IPS-NIHi7 (cell line): ENCODE data around the gene TDRD7.

Experiments
- DNase-seq: peaks from one replicate; pipeline ENCODE4 v3.0.0; 2012; ENCODE audit warnings: mixed read lengths; ENCODE audit errors: extremely low spot score

The TDRD7 gene

GRCh38 chr9:97525451-97525850, 113.6 kb downstream of the TDRD7 start:
- no peak for DNase-seq

GRCh38 chr9:97526895-97527575, 115.1 kb downstream of the TDRD7 start:
- no peak for DNase-seq

DNA sequence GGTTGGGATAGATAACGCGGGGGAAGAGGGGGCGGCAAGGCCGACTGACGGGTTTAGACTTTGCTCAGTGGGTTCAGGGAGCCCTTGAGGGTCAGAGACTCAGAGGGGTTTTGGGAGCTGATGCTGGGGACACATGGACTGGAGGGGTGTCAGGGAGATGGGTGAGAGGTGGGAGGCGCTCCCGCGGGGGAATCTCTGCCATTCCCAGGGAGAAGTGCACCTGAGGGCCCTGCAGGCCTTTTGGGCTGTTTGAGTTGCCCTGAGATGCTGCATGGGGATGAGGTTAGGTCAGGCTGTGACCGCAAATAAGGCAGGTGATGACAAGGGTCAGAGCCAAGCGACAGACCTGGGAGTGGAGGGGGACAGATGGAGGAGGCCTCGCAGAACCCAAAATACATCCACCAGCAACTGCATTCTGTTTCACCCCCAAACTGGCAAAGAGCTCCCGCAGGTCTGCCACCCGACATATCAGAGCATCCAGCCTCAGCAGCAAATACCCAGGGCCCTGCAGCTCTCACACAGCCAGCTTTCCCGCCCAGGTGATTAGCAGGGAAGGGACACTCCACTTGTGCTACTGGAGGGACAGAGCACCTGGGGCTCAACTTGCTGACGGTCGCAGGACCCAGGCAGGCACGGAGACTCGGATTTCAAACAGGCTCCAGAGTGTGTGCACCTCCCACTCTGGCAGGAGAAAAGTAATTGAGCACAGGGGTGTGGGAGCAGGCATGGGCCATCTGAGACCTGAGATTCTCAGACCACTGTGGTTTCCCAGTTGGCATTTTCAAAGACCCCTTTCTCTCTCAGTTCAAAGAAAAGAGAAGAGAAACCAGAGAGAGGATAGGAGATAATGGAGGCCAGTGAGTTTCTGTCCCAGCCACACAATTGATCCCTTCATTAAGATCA, 116.0 kb downstream of the TDRD7 start:
- peak; percentile 38 for DNase-seq

DNA sequence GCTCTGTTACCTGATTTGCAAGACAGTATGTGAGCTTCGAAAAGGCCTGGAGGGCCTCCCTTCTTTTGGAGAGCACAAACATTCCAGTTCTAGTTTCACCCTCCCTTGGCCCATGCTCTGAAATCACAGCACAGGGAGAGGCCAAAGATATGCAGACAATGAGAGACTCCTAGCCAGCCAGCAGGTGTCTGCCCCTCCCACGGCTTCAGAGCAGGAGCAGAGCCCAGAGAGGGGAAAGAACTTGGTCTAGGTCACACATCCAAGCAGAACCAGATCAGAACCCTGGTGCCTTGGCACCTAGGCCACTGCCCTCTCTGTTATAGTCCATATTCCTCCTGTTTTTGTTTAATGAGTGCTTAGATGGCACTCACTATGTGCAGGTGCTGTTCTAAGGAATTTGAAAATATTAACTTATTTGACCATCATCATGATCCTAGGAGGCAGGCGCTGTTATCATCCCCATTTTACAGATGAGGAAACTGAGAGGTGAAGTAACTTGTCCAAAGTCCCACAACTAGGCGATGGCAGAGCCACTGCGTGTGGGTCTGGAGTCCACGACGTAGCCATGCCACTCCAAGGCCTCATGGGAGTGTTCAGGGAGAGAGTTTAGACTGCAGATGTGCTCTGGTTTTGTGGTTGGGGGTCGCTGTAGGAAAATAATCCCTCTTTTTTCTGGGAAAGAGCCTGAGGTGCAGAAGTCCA, 116.8 kb downstream of the TDRD7 start:
- peak; percentile 83 for DNase-seq

DNA sequence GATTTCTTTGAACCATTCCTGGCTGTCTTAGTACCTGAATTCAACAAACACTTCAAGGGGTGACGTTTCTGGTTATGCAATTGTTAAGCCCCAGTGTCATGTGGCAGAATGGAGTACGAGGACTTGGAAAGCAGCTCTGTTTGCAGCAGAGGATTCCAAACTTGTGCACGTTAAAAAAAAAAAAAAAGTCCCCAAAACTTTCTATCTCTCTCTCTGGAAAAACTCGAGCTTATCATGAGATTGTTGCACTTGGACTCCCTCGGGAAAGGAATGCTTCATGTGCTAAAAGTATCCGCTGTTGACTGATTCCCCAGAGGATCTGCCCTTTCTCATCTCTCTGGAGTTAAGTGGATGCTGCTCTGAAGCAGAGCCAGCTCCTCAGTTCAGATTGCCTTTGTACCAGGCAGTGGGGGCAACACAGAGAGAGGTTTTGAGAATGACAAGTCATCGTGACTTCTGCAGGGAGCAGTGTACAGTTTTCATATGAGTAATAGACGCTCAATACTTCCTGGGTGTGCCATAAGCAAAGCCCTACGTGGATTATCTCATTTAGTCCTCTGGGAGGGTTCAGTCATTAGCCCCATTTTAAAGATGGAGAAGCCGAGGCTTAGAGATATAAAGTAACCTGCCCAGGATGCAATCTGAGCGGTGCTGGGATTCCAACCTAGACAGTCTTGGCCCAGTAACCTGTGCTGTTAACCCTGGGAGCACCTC, 117.6 kb downstream of the TDRD7 start:
- no peak for DNase-seq

DNA sequence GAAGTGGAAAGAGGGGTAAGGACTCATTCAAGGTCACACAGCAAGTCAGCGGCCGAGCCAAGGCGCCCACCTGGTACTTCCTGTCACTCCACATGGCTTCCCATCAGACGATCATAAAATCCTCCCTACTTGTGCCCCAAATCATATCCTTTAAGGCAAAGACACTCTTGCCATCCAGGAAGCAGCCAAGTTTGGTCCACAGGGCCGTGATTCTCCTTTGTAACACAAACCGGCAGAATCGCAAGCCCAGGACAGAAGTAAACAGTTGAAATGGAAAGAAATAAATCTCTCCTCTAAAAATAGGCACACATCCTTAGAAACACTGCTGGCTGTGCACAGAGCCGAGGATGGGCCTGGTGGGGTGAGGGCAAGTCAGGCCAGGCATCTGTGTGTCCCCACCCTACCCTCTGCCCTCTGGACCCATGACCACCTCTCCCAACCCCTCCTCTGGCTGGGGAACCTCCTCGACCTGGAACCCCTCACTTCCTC, 120.0 kb downstream of the TDRD7 start:
- DNase-seq = no peak

DNA sequence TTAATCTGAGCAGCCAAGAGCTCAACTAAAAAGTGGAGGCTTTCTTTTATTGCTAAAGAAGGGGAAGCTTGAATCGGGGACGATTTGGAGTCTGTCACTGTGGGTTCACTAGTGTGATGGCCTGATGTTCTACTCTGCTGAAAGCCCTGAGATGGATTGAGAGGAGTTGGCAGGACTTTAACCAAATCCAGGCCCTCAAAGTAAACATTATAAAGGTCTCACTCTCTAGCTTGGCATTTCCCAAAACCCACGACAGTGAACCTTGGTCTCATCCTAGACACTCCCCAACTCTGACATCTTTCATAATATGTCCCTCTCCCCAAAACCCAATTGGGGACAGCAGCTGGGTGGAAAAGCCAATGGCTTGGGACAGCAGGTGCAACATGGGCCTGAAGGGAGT, 122.3 kb downstream of the TDRD7 start:
- no peak for DNase-seq

GRCh38 chr9:97534961-97535594, 123.2 kb downstream of the TDRD7 start:
- no peak for DNase-seq

- no peak for DNase-seq
These were observed 123.9 kb downstream of the TDRD7 start for GRCh38 chr9:97535771-97536170.

GRCh38 chr9:97536480-97536879, 124.6 kb downstream of the TDRD7 start:
- no peak for DNase-seq

GRCh38 chr9:97543561-97543960, 131.7 kb downstream of the TDRD7 start:
- DNase-seq = no peak

DNA sequence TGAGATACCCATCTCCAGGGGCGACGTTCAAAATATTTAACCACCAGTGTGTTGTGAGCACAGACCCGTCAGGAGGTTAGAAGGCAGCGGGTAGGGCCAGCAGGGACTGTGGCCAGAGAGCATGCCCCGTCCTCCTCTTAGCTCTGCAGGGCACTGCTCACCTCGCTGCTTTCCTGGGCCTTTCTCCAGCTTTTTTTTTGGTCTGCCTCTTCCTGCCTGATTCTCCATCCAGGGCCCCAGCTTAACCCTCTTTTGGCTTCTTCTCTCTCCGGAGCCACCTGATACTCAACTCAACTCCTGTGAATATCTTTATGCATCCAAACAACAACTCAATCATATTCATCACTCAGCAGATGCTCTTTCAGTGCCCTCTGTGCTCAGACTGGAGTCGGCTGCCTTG, 133.6 kb downstream of the TDRD7 start:
- no peak for DNase-seq
